Hindlimb muscle (tissue), 1 donor: ENCODE data around the gene ANXA8L1. TPM values are rescaled to one million over a fixed set of nuclear protein-coding genes. Genes with fewer than 3 reads are reported as not detected.
"Not testable (repeated sequence)": the region's sequence is repeated elsewhere in the genome, so short reads cannot be mapped to it uniquely, and the experiment has no call there.

Experiments used
- DNase-seq: peaks from one replicate; pipeline ENCODE4 v3.0.0-alpha.2; 2013
- polyA plus RNA-seq: library from polyadenylated mRNA; unstranded; fragments of 120-200 nt; gene quantifications from one replicate; pipeline ENCODE4 v1.2.1, GENCODE V29; 2013; ENCODE audit not compliant: insufficient read length

The ANXA8L1 gene
- polyA plus RNA-seq, result 0.18 TPM

- DNase-seq, result not testable (repeated sequence)
These were observed at the start of gene ANXA8L1 for GRCh38 chr10:46375406-46375805. ANXA8L1 (plus strand) TSS chr10:46375776; CDS start chr10:46375852, 76 bp downstream.

GRCh38 chr10:46326066-46326465 lies 49.5 kb upstream of the ANXA8L1 start:
- no peak for DNase-seq

GRCh38 chr10:46326971-46327370 lies 48.6 kb upstream of the ANXA8L1 start:
- DNase-seq, result no peak

- DNase-seq, result no peak
These were observed 47.9 kb upstream of the ANXA8L1 start for GRCh38 chr10:46327685-46328084.

- no peak for DNase-seq
These were observed 46.5 kb upstream of the ANXA8L1 start for GRCh38 chr10:46328853-46329689.

GRCh38 chr10:46329690-46330016 lies 45.9 kb upstream of the ANXA8L1 start:
- DNase-seq, result no peak

- no peak for DNase-seq
These were observed 44.7 kb upstream of the ANXA8L1 start for GRCh38 chr10:46330894-46331293.

GRCh38 chr10:46365484-46365883 lies 10.1 kb upstream of the ANXA8L1 start:
- not testable (repeated sequence) for DNase-seq

GRCh38 chr10:46367209-46367608 lies 8.4 kb upstream of the ANXA8L1 start:
- DNase-seq, result not testable (repeated sequence)

- not testable (repeated sequence) for DNase-seq
These were observed 7.8 kb upstream of the ANXA8L1 start for GRCh38 chr10:46367666-46368240.

- not testable (repeated sequence) for DNase-seq
These were observed 6.6 kb upstream of the ANXA8L1 start for GRCh38 chr10:46368956-46369355.

- not testable (repeated sequence) for DNase-seq
These were observed 1.2 kb upstream of the ANXA8L1 start for GRCh38 chr10:46374410-46374809.

- DNase-seq, result not testable (repeated sequence)
These were observed 1.4 kb downstream of the ANXA8L1 start for GRCh38 chr10:46377022-46377421.

GRCh38 chr10:46377651-46378050 lies 2.1 kb downstream of the ANXA8L1 start:
- not testable (repeated sequence) for DNase-seq

GRCh38 chr10:46378108-46378507 lies 2.5 kb downstream of the ANXA8L1 start:
- DNase-seq, result not testable (repeated sequence)

GRCh38 chr10:46379233-46379848 lies 3.8 kb downstream of the ANXA8L1 start:
- DNase-seq, result not testable (repeated sequence)

- DNase-seq, result not testable (repeated sequence)
These were observed 10.3 kb downstream of the ANXA8L1 start for GRCh38 chr10:46385858-46386257.

- DNase-seq, result not testable (repeated sequence)
These were observed 11.1 kb downstream of the ANXA8L1 start for GRCh38 chr10:46386694-46387093.

GRCh38 chr10:46387309-46387902 lies 11.8 kb downstream of the ANXA8L1 start:
- DNase-seq, result not testable (repeated sequence)

GRCh38 chr10:46391422-46391821 lies 15.8 kb downstream of the ANXA8L1 start:
- not testable (repeated sequence) for DNase-seq

GRCh38 chr10:46396441-46397279 lies 21.1 kb downstream of the ANXA8L1 start:
- not testable (repeated sequence) for DNase-seq

GRCh38 chr10:46397767-46398166 lies 22.2 kb downstream of the ANXA8L1 start:
- DNase-seq, result not testable (repeated sequence)
